NCI-H460 (cell line): Measurements from ENCODE around the gene EPB41L4A. TPM values are rescaled to one million over a fixed set of nuclear protein-coding genes. Genes with fewer than 3 reads are reported as not detected.
A peak's percentile ranks its signal among the peaks of the same experiment; 100 is the strongest.
"Not testable (repeated sequence)": the region's sequence is repeated elsewhere in the genome, so short reads cannot be mapped to it uniquely, and the experiment has no call there.

Experiments used
- DNase-seq: peaks from one replicate; pipeline ENCODE4 v3.0.0-alpha.2; 2016; ENCODE audit warnings: low read depth; ENCODE audit errors: extremely low read depth
- total RNA-seq: library from RNA; depleted of rRNA; stranded (reverse); fragments of >200 nt; shearing (Covaris generic); gene quantifications from 2 replicates; pipeline ENCODE4 v1.2.3, GENCODE V29; 2014

EPB41L4A gene
- total RNA-seq, 1 experiment from 2014 or later = 0.10 TPM

DNA sequence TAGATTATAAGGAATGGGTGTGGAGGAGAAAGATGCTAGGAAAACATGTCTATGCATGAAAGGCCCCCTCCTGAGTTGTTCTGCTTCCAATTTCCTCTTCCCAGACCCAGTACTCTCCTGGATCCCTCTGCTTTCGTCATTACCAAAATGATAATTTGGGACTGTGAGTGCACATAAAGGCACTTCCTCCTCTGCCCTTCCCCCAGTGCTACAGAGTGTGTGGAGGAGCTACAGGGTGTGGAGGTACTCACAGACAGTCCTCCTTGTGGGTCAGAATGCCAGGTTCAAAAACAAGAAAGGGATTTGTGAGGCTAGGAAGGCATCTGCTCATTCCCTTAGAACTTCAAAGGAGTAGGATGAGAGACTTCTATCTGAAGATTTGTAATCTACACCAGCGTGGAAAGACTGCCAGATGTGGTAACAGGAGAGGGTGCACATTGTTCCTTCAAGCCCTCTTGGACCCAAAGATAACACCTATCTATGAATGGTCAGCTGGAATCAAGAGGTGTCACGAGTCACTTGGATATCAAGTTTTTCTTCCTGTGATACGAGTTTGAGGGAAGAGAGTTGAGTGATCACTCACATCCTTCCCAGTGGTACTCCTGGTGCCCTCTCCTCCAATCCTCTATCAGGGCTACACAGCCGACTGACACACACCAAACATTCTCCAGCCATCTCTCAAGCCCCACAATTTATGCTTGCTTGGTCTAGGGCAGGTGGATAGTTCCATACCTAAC is 201.1 kb downstream of the EPB41L4A start:
- DNase-seq = no peak

DNA sequence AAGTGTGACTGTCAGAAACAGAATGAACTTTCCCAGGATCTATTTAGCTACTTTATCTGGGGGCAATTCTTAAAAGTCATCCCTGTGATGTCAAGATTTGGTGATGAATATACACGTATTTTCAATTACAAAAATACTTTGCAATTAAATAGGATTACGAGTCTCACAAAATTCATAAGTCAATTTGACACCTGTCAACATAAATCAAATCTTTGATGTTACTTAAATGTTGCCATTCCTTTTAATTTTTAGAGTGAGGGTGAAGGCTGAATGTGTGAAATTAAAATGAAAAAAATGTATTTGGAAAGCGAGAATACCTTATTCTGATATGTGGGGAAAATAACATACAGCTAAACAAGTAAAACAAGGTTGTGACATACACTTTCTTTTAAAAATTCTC is 202.9 kb downstream of the EPB41L4A start:
- DNase-seq = no peak

- DNase-seq = peak; percentile 28
Measured at GRCh38 chr5:112210430-112211005, 208.6 kb downstream of the EPB41L4A start.

DNA sequence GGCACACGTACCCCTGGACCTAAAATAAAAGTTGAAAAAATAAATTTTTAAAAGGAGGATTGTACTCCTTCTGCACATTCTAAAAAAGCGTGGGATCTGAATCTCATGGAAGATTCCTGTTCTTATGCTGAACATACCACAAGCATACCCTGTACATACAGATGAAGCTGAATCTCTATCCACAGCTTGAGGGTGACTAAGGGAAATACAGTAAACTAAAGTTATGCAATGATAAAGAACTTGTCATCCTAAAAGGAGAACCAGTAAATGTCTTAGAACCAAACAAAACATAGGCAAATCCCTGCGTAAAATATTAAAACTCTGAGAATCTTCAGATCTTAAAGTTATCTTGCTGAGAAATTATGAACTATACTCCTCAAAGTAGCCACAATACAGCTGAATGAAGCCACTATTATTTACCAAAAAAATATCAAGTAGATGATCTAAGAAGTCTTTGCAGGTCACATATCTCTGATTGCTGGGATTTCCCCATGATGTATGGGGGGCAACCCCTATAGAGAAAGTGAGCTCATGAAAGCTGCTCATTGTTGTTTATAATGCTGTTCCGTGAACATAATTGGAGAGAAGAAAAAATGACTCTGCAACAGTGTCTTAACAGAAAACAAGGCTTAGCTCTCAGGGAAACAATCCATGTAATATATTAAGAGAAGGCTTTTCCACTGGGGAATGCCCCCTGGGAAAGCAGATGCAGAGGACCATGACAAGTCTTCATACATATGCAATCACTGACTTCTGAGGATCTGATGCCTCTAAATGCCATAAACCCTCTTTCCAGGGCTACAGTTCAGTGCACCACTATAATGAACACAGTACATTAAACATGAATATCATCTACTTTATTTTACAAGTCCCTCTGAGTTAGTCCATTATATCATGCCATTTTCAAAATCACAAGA is 210.1 kb downstream of the EPB41L4A start:
- DNase-seq = no peak

DNA sequence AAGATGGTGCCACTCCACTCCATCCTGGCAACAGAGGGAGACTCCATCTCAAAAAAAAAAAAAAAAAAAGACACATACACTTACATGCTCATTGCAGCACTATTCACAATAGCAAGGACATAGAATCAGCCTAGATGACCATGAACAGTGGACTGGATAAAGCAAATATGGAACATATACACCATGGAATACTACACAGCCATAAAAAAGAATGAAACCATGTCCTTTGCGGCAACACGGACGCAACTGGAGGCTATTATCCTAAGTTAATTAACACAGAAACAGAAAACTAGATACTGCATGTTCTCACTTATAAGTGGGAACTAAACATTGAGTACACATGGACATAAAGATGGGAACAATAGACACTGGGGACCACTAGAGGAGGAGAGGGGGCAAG is 210.9 kb downstream of the EPB41L4A start:
- not testable (repeated sequence) for DNase-seq

DNA sequence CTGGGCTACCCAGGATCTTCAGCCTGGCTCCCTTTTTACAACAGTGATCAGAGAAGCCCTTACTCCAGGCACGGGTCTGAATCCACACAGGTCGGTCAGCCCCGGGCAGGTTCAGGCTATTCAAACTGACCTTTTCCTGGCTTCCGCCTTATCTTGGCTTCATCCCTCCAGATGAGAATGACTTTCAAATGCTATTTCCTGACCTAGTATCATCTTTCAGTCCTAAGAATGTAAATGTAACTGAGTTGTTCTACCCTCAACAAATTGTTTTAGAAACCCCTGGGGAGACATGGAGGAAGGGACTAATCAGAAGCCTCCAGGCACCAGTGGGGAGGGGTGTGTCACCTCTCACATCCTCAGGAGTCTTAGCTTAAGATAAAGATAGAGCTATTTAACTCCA is 213.2 kb downstream of the EPB41L4A start:
- DNase-seq = no peak

- no peak for DNase-seq
Measured at GRCh38 chr5:112203229-112203628, 215.8 kb downstream of the EPB41L4A start.

- no peak for DNase-seq
Measured at GRCh38 chr5:112202694-112203093, 216.4 kb downstream of the EPB41L4A start.

DNA sequence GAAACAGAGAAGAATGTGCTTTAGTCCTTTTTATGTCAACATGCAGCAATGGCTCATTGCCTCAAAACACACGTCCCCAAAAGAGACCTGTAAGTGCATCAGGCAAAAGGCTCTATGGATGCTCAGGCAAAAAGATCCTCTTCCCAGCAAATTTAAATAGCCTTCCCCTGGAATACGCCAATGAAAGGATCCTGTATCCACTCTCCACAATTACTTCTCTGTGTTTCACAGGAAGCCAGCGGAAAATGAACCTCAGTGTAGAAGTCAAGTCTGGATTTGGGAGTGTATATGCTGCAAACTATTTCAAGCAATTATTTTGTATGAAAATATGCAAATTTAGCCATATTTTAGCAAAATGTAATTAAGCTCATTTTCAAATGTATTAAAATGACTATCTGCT is 217.9 kb downstream of the EPB41L4A start:
- DNase-seq = no peak

DNA sequence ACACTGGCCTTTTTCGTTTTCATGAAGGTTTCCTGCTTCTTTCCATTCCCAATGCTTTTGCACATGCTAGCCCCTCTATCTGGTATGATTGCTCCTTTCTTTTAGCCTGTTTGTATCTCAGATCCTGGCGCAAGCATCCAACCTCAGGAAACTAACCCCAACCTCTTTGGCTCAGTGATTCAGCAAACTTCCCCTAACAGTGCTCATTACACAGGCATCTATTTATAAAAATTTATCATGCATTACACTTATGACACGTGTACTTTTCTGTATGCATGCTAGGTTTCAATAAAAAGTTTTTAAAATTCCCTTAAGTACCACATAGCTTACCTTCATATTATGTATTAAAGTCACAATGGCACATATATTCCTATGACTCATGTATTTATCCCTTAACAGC is 218.9 kb downstream of the EPB41L4A start:
- no peak for DNase-seq

GRCh38 chr5:112196584-112196983 is 222.5 kb downstream of the EPB41L4A start:
- DNase-seq = no peak

DNA sequence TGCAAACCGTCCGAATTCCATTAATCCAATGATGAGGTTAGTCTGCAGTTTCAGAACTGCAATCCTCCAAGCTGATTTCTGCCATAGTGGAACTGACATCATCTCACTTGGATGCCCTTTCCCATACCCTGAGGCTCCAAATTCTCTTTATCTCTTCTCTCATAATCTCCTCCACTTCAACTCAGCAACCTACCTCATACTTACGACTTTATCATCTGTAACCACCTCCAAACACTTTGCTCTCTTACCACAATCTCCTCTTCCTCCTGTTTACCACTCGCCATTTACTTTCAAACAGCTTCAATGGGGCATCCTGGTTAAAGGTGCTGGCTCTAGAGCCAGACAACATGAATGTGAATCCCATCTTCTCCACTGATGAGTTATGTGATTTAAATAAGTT is 223.2 kb downstream of the EPB41L4A start:
- no peak for DNase-seq

DNA sequence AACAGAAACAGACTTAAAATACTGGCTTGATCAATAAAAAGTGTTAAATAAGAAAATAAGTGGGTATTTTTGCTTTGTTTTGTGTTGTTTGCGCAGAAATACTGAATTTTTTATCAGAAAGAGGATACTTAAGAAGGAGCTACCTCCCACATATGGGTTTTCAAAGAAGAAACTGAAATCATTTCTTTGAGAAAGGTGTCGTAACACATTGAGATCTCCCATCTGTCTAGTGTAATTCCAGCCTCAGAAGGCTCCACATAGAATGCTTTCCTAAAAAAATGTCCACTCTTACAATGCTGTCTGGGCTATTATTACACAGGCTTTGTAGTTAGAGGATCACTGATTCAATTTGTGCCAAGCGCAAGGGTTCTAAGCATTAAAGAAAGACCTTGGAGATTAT is 226.2 kb downstream of the EPB41L4A start:
- no peak for DNase-seq

DNA sequence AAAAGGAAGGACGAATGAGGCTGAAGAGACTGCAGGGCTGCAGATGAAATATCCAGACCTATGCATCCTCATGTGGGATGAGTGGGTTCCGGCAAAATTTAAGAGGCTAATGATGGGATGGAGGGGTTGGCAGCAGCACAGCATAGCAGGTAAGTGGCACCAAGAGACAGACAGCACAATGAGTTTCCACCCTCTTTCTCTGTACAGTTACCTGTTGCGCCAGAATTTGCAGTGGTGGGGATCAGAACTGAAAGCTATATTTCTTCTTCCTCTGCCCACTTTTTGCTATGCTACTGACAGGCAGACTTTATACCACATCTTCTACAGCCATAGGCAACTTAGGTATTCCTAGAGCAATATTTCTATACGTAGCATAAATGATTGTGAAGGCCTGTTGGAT is 227.0 kb downstream of the EPB41L4A start:
- DNase-seq = no peak

GRCh38 chr5:112189391-112189790 is 229.7 kb downstream of the EPB41L4A start:
- DNase-seq = no peak

GRCh38 chr5:112186401-112186990 is 232.6 kb downstream of the EPB41L4A start:
- DNase-seq = peak; percentile 43

DNA sequence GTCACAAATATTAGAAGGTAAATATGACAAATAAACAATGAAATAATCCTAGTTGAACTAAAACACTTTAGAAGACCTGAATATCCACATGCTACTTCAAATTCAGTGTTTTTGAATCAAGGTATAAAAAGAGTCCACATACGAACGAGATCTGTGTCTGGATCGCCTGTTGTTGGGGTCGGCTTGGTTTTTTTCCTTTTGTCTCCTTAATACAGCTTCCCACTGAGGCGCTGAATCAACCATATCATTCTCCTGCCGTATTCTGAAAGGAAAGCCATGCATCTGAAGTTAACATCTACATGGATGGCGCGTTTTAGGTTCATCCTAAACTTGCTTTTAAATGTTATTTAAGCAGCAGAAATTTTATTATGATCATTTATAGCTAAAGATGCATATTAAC is 235.2 kb downstream of the EPB41L4A start:
- no peak for DNase-seq

GRCh38 chr5:112183103-112183711 is 235.9 kb downstream of the EPB41L4A start:
- no peak for DNase-seq

DNA sequence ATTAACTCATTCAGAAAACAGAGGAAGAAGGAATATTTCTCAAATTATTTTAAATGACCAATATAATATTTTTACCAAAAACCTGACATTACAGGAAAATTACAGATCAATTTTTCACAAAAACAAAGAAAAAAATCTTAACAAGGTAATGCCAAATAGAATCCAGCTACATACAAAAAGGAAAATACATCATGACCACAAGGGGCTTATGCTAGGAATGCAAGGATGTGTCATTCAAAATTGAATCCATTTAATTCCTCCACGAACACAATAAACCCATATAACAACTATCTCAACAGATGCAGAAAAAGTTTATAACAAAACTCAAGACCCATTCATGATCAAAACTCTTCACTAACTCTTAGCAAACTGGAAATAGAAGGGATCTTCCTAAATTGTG is 239.8 kb downstream of the EPB41L4A start:
- no peak for DNase-seq

DNA sequence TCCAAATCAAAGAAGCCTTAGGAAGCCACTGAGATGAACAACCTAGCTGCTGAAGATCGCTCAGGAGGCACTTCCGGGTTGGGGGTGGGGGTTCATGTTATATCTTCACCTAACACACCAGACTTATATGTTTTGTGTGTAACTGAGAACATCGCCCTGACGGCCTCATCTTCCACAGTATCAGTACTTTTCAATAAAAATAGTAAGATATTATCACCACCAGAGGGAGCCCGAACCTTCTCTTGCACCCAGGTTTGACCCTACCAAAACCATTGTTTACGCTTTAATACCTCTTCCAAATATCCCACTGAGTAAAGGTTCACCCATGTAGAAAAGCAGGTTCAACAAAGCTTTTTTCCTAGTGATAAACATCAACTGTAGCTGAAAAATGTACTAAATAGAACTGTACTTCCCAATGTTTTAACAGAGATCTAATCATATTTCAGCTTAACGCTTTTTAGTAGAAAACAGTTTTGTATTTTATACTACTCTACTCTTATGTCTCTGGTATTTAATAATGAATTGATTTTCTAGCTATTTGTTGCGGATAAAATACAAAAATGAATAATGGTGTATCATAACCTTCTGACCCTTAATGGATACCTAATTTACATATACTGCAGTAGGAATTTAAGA is 244.0 kb downstream of the EPB41L4A start:
- peak; percentile 53 for DNase-seq
